B cell (primary cell): ENCODE measurements around the gene PDE3A. TPM values are rescaled to one million over a fixed set of nuclear protein-coding genes. Genes with fewer than 3 reads are reported as not detected.

ENCODE experiments used
- ATAC-seq: fragments of 200-7000 bp; cut with Tn5 transposase; one replicate; pipeline ENCODE4 v1.10.0; 2021; ENCODE audit warnings: low read depth, mild to moderate bottlenecking, moderate number of reproducible peaks, moderate library complexity
- CTCF ChIA-PET: fragments of 350-600 bp; sonication (Branson Sonifier 250); formaldehyde crosslinking; loops from one replicate; lab custom pipeline; 2021; ENCODE audit warnings: antibody characterized with exemption, inconsistent platforms; lab: Charles Lee
- POLR2A ChIA-PET: fragments of 350-600 bp; sonication (Branson Sonifier 250); formaldehyde crosslinking; loops from one replicate; lab custom pipeline; 2021; ENCODE audit warnings: antibody characterized with exemption; lab: Charles Lee
- DNase-seq: peaks from one replicate; pipeline ENCODE4 v3.0.0; 2013
- H2AFZ ChIP-seq: 2 replicates; pipeline ENCODE4 v1.6.1; 2012; ENCODE audit warnings: mild to moderate bottlenecking, low read depth, low read length; ENCODE audit not compliant: insufficient read depth, poor library complexity, severe bottlenecking
- H3K27ac ChIP-seq, 2 donors: 1 replicate in 1 of 2; 2 replicates in 1 of 2; pipeline ENCODE4 v1.5.1; 2012 to 2013; ENCODE audit warnings: low read length in 2 of 2, mild to moderate bottlenecking in 2 of 2, moderate library complexity in 1 of 2
- H3K27me3 ChIP-seq, 4 experiments: fragments of 200-600 bp in 1 of 4; sonication (generic) in 1 of 4; replicated peaks in 1 of 4; 1 replicate in 2 of 4; 2 replicates in 2 of 4; pipeline versions ENCODE4 v1.6.1 to v1.7.0; 2013 to 2016; ENCODE audit warnings: low read length in 3 of 4, mild to moderate bottlenecking in 2 of 4, mixed read lengths in 1 of 4, moderate library complexity in 1 of 4; ENCODE audit not compliant: insufficient read depth in 4 of 4, control insufficient read depth in 3 of 4; ENCODE audit errors: control extremely low read depth in 1 of 4
- H3K36me3 ChIP-seq, 2 experiments: replicated peaks in 1 of 2; 1 replicate in 1 of 2; 2 replicates in 1 of 2; pipeline versions ENCODE4 v1.6.1 to v1.7.1; 2013; ENCODE audit warnings: low read length in 1 of 2; ENCODE audit not compliant: insufficient read depth in 2 of 2, control insufficient read depth in 1 of 2; ENCODE audit errors: control extremely low read depth in 1 of 2, extremely low read depth in 1 of 2
- H3K4me1 ChIP-seq, 2 donors: fragments of 200-600 bp in 1 of 2; sonication (generic) in 1 of 2; 1 replicate in 1 of 2; 2 replicates in 1 of 2; pipeline versions ENCODE4 v1.5.1 to v1.6.1; 2013 to 2017; ENCODE audit warnings: low read length in 2 of 2; ENCODE audit not compliant: control insufficient read depth in 2 of 2, insufficient read depth in 2 of 2
- H3K4me2 ChIP-seq: replicated peaks from 2 replicates; pipeline ENCODE3; 2012; ENCODE audit warnings: mild to moderate bottlenecking, low read depth, low read length; ENCODE audit not compliant: poor library complexity, severe bottlenecking
- H3K4me3 ChIP-seq, 5 experiments: fragments of 200-600 bp in 1 of 5; sonication (generic) in 1 of 5; 1 replicate in 3 of 5; 2 replicates in 2 of 5; pipeline versions ENCODE4 v1.5.1 to v1.7.0; 2011 to 2016; ENCODE audit warnings: low read length in 4 of 5, mild to moderate bottlenecking in 4 of 5, low read depth in 2 of 5, control low read depth in 1 of 5, moderate library complexity in 1 of 5; ENCODE audit not compliant: insufficient read depth in 1 of 5; ENCODE audit errors: control extremely low read depth in 1 of 5, extremely low read depth in 1 of 5
- H3K79me2 ChIP-seq: fragments of 200-600 bp; sonication (generic); one replicate; pipeline ENCODE4 v1.6.0; 2016; ENCODE audit warnings: low read length; ENCODE audit not compliant: control insufficient read depth, insufficient read depth
- H3K9ac ChIP-seq: fragments of 200-600 bp; sonication (generic); 2 replicates; pipeline ENCODE4 v1.6.1; 2017; ENCODE audit warnings: mild to moderate bottlenecking, low read length, moderate library complexity
- H3K9me3 ChIP-seq, 3 donors: one replicate each; pipeline versions ENCODE4 v1.6.1 to v1.7.1; 2013; ENCODE audit warnings: low read length in 2 of 3; ENCODE audit not compliant: control insufficient read depth in 2 of 3, insufficient read depth in 1 of 3; ENCODE audit errors: control extremely low read depth in 1 of 3
- H4K20me1 ChIP-seq: 2 replicates; pipeline ENCODE4 v1.6.0; 2012; ENCODE audit warnings: mild to moderate bottlenecking, low read length; ENCODE audit not compliant: insufficient read depth, control insufficient read depth, poor library complexity, severe bottlenecking
- H3K27ac Mint-ChIP-seq: one replicate; pipeline ENCODE4 v1.8.0; 2021; ENCODE audit warnings: mixed read lengths
- H3K27me3 Mint-ChIP-seq: one replicate; pipeline ENCODE4 v1.8.0; 2021; ENCODE audit warnings: mixed read lengths
- H3K4me1 Mint-ChIP-seq: one replicate; pipeline ENCODE4 v1.8.0; 2021; ENCODE audit warnings: mixed read lengths
- H3K4me3 Mint-ChIP-seq: one replicate; pipeline ENCODE4 v1.8.0; 2021; ENCODE audit warnings: mixed read lengths
- H3K9me3 Mint-ChIP-seq: one replicate; pipeline ENCODE4 v1.8.0; 2022; ENCODE audit warnings: mixed read lengths; ENCODE audit not compliant: insufficient read depth
- CTCF ChIP-seq: fragments of 200-600 bp; IDR thresholded peaks from one replicate; pipeline ENCODE4 v1.8.0; 2022; ENCODE audit warnings: antibody characterized with exemption, mild to moderate bottlenecking
- EZH2 ChIP-seq: IDR thresholded peaks from 2 replicates; pipeline ENCODE4 v1.6.1; 2012; ENCODE audit warnings: borderline replicate concordance, low read depth, mild to moderate bottlenecking, moderate library complexity, low read length; ENCODE audit not compliant: insufficient read depth, poor library complexity, severe bottlenecking
- WGBS: methylation state at CpG from one replicate; pipeline ENCODE4 v1.1.5; 2013; ENCODE audit warnings: missing lambda C conversion rate; ENCODE audit not compliant: insufficient coverage; 5-methylcytosine and 5-hydroxymethylcytosine counted together
- intact Hi-C: fragments of 100-400 bp; cut with micrococcal nuclease; formaldehyde crosslinking; loops from one replicate; pipeline ENCODE4 v1.10.0; 2022
- polyA plus RNA-seq: library from polyadenylated mRNA; depleted of rRNA; stranded (reverse); fragments of >200 nt; gene quantifications from 2 replicates; pipeline ENCODE4 v1.2.3, GENCODE V29; 2012
- total RNA-seq, 2 donors: library from RNA; stranded (reverse); fragments of 120-200 nt in 1 of 2; gene quantifications; 1 replicate in 1 of 2; 2 replicates in 1 of 2; pipeline versions ENCODE4 v1.2.3 to v1.2.4, GENCODE V29; 2013 to 2022

The PDE3A gene
- total and polyA plus RNA-seq, 2 donors (not counting 1 experiment from before 2014, with no cell fraction given), result not detected

- peaks cover 0 to 12% (median 0%) of the 10 kb centered on the region in 3 donors for H3K9me3 ChIP-seq
- no CpG with 5 or more reads among the region's 2 CpGs for WGBS
- H3K9ac ChIP-seq, result no peak overlapping the region
- Mint-ChIP-seq H3K27me3 (no peaks in the 10 kb centered on the region), H3K4me3 (no peak overlapping the region), H3K4me1 (no peaks in the 10 kb centered on the region), H3K9me3 (peaks cover 2% of the 10 kb centered on the region), H3K27ac (no peak overlapping the region)
- H3K27me3 ChIP-seq, result no peaks in the 10 kb centered on the region
- no peak overlapping the region for H2AFZ ChIP-seq
- ChIA-PET CTCF (no interaction called here), POLR2A (no interaction called here)
- DNase-seq (no peak), ATAC-seq (no peak)
- no peaks in the 10 kb centered on the region for H4K20me1 ChIP-seq
- H3K4me3 ChIP-seq, result no peak overlapping the region
- TF ChIP-seq CTCF (no peak), EZH2 (no peak)
- no peaks in the 10 kb centered on the region for H3K4me1 ChIP-seq
- H3K27ac ChIP-seq, result no peak overlapping the region
- H3K36me3 ChIP-seq, result no peaks in the 10 kb centered on the region
- no peak overlapping the region for H3K4me2 ChIP-seq
- intact Hi-C loops, result no loop called here
- H3K79me2 ChIP-seq, result no peaks in the 10 kb centered on the region
Measured at GRCh38 chr12:20339060-20339459, 29.3 kb upstream of the PDE3A start.

GRCh38 chr12:20342111-20342510 lies 26.2 kb upstream of the PDE3A start:
- no peaks in the 10 kb centered on the region for H3K27me3 Mint-ChIP-seq
- H3K4me3 Mint-ChIP-seq, result no peak overlapping the region
- no peaks in the 10 kb centered on the region for H3K9me3 ChIP-seq
- H3K9me3 Mint-ChIP-seq, result no peaks in the 10 kb centered on the region
- H3K4me3 ChIP-seq, result no peak overlapping the region
- no peaks in the 10 kb centered on the region for H3K4me1 ChIP-seq
- TF ChIP-seq EZH2 (no peak), CTCF (no peak)
- 78% methylated on average over 2 of the region's 3 CpGs for WGBS
- H4K20me1 ChIP-seq, result no peaks in the 10 kb centered on the region
- H3K79me2 ChIP-seq, result no peaks in the 10 kb centered on the region
- no peak overlapping the region for H2AFZ ChIP-seq
- no peak overlapping the region for H3K4me2 ChIP-seq
- no peak overlapping the region for H3K27ac Mint-ChIP-seq
- H3K27me3 ChIP-seq, result no peaks in the 10 kb centered on the region
- ChIA-PET POLR2A (no interaction called here), CTCF (no interaction called here)
- no peak for ATAC-seq
- DNase-seq, result no peak
- no peaks in the 10 kb centered on the region for H3K4me1 Mint-ChIP-seq
- no peak overlapping the region for H3K27ac ChIP-seq
- intact Hi-C loops, result no loop called here
- H3K36me3 ChIP-seq, result no peaks in the 10 kb centered on the region
- H3K9ac ChIP-seq, result no peak overlapping the region
